Fibroblast of mammary gland (primary cell): ENCODE results near the gene RNF217.

ENCODE experiments used
- DNase-seq: peaks from one replicate; pipeline ENCODE4 v3.0.0-alpha.2; 2010; ENCODE audit warnings: low read depth
- H3K4me3 ChIP-seq: 2 replicates; pipeline ENCODE4 v1.5.1; 2011; ENCODE audit warnings: low read depth, mild to moderate bottlenecking, low read length, moderate library complexity; ENCODE audit not compliant: control insufficient read depth
- TF ChIP-seq, protein P1 (sequence below): conservative IDR thresholded peaks from 2 replicates; pipeline ENCODE4 v1.5.1; 2011; ENCODE audit warnings: low read depth, low read length, inconsistent platforms; ENCODE audit not compliant: control insufficient read depth, insufficient read depth

The RNF217 gene

GRCh38 chr6:124928851-124929250, 33.4 kb upstream of the RNF217 start:
- no peak for DNase-seq

GRCh38 chr6:124937645-124938044, 24.6 kb upstream of the RNF217 start:
- DNase-seq: no peak
- H3K4me3 ChIP-seq: no peak overlapping the region
- TF ChIP-seq, protein P1, sequence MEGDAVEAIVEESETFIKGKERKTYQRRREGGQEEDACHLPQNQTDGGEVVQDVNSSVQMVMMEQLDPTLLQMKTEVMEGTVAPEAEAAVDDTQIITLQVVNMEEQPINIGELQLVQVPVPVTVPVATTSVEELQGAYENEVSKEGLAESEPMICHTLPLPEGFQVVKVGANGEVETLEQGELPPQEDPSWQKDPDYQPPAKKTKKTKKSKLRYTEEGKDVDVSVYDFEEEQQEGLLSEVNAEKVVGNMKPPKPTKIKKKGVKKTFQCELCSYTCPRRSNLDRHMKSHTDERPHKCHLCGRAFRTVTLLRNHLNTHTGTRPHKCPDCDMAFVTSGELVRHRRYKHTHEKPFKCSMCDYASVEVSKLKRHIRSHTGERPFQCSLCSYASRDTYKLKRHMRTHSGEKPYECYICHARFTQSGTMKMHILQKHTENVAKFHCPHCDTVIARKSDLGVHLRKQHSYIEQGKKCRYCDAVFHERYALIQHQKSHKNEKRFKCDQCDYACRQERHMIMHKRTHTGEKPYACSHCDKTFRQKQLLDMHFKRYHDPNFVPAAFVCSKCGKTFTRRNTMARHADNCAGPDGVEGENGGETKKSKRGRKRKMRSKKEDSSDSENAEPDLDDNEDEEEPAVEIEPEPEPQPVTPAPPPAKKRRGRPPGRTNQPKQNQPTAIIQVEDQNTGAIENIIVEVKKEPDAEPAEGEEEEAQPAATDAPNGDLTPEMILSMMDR: no peak

More at GRCh38 chr6:124928851-124929250, 33.4 kb upstream of the RNF217 start:
- H3K4me3 ChIP-seq: no peak overlapping the region
- TF ChIP-seq, protein P1: no peak

DNA sequence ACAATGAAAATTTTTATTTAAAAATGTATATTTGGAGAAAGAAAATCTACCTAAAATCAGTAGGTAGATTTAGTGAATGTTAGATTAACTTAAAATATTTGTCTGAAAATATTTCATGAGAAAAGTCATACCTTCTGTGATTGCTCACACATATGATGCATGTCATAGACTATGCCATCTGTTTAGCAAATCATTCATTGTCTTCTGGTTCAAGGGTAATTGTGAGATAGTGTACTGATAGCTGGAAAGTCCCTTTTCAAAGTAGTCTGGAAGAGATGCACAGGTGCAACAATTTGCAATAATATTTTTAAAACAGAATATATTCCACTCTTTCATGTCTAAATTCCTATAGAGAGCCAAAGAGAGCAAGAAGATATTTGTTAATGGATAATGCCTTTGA, 21.0 kb upstream of the RNF217 start:
- no peak for DNase-seq
- H3K4me3 ChIP-seq: no peak overlapping the region
- TF ChIP-seq, protein P1: no peak

- TF ChIP-seq, protein P1: no peak
These were observed 18.6 kb upstream of the RNF217 start for GRCh38 chr6:124943658-124944057.

DNA sequence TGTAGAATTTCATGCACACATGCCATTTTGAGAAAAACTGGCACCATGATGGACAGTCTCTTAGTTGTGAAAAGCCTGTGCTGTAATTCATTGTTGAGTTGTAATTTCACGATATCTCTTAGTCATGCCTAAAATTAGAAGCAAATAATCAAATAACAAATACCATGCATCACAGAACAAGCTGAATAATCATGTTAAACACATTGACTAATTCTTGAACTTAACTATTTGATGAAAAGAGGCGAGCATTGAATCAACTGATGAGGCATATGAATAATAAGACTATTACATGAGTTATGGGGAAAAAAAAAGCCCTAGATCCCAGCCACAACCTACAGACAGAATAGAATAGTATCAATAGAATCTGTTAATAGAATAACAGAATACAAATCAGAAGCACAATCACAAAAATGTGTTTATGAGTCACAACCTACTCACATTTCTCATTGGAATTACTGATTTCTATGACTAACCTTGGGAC, 14.2 kb upstream of the RNF217 start:
- DNase-seq: peak; percentile 65
- TF ChIP-seq, protein P1: no peak
- no peak overlapping the region for H3K4me3 ChIP-seq

More at GRCh38 chr6:124943658-124944057, 18.6 kb upstream of the RNF217 start:
- no peak overlapping the region for H3K4me3 ChIP-seq
- DNase-seq: peak; percentile 61

DNA sequence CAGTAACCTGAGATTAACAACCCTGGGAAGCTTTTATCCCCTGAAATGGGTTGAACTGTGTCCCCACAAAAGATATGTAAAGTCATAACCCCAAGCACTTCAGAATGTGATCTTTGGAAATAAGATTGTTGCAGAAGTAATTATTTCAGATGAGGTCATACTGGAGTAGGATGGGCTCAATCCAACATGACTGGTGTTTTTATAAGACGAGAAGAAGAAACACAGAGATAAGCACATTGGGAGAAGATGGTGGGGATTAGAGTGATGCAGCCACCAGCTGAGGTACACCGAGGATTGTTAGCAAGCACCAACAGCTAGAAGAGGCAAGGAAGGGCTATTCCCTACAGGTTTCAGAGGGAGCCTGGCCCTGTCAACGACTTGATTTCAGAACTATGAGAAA, 12.5 kb upstream of the RNF217 start:
- DNase-seq: no peak
- TF ChIP-seq, protein P1: no peak
- H3K4me3 ChIP-seq: no peak overlapping the region

- DNase-seq: no peak
- H3K4me3 ChIP-seq: no peak overlapping the region
- TF ChIP-seq, protein P1: no peak
These were observed 8.4 kb upstream of the RNF217 start for GRCh38 chr6:124953808-124954207.
